Measurements from ENCODE around the gene BCL2.

GRCh38 chr18:63155910-63156773 lies 163.4 kb downstream of the BCL2 start:
- TF ChIP-seq NFIC (IDR thresholded peaks at IDR 0.05) (no peak), USF1 (IDR thresholded peaks at IDR 0.05) (no peak), TAF1 (IDR thresholded peaks at IDR 0.05; ENCODE audit: low read depth) (no peak)

All from Ishikawa (cell line).